ENCODE data around the gene APOBEC3C.
"Not testable (repeated sequence)": the region's sequence is repeated elsewhere in the genome, so short reads cannot be mapped to it uniquely, and the experiment has no call there.

APOBEC3C gene

DNA sequence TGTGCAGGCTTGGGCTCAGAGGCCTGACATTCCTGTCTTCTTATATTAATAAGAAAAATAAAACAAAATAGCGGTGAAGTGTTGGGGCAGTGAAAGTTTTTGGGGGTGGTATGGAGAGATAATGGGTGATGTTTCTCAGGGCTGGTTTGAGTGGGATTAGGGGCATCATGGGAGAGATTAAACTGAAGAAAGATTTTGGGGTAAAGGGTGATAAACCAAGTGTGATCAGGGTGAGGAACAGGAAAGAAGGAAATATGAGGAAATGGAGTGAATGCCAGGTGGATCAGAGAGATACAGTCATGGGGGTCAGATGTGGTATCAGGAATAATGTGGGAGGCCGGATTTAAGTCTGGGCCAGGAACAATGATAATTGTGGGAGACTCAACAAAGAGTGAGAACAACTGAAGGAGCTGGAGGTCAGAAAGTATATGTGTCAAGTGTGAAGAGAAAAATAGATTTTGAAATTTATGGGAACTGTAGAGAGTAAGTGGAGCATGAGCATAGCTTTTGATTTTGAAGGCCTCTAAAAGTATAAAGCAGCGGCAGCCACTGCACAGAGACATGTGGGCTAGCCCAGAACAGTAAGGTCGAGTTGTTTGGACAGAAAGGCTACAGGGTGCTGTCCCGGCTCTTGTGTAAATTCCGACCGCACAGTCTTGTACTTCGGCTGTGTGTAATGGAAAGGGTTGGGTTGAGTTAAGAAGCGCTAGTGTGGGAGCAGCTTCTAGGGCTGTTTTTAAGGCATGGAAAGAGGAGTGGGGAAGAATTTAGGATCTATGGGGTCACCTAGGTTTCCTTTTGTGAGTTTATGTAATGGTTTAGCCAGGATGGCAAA lies 52.6 kb downstream of the APOBEC3C start:
- H3K4me3 ChIP-seq (ENCODE audit: low read depth, low read length); H3K4me1 ChIP-seq (ENCODE audit: control insufficient read depth, insufficient read depth, low read length, unreplicated experiment); H2AFZ ChIP-seq (ENCODE audit: low read length, unreplicated experiment); H3K36me3 ChIP-seq (ENCODE audit: insufficient read depth, low read length); H3K27ac ChIP-seq (ENCODE audit: low read depth, low read length); H3K79me2 ChIP-seq (ENCODE audit: control insufficient read depth, insufficient read depth, low read length, unreplicated experiment); H3K27me3 ChIP-seq (ENCODE audit: insufficient read depth, low read length): not testable (repeated sequence)

DNA sequence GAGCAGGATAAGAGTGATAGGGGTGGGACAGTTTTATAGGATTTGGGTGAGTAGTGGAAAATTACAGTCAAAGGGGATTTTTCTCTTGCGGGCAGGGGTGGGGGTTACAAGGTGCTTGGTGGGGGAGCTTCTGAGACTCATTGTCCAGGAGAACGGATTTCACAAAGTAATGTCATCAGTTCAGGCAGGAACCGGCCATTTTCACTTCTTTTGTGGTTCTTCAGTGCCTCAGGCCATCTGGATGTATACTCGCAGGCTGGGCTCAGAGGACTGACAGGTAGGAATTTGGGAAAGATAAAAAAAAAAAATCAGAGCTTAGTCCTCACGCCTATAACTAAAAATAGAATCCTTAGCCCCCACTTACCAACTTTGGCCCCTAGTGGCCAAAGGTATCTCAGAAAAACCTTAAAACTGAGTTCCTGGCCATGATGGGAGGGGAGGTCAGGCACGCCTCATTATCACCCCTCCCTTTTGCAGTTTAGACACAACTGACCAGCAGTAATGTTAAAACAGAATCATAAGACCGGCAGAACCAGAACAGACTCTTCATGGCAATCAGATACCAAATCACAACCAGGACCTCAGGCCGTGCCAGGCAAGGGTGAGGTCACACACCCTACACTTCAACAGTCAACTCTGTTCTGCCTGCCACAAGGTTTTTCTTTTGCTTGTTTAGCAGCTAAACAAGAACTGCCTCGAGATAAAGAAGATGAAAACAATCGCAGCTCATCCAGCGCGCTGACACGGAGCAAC lies 54.2 kb downstream of the APOBEC3C start:
- Histone ChIP-seq H3K4me3 (ENCODE audit: low read depth, low read length) (no peak overlapping the region), H3K36me3 (ENCODE audit: insufficient read depth, low read length) (no peaks in the 10 kb centered on the region), H3K4me1 (ENCODE audit: control insufficient read depth, insufficient read depth, low read length, unreplicated experiment) (no peaks in the 10 kb centered on the region), H3K79me2 (ENCODE audit: control insufficient read depth, insufficient read depth, low read length, unreplicated experiment) (no peaks in the 10 kb centered on the region), H3K27ac (ENCODE audit: low read depth, low read length) (no peak overlapping the region), H3K27me3 (ENCODE audit: insufficient read depth, low read length) (no peaks in the 10 kb centered on the region), H2AFZ (ENCODE audit: low read length, unreplicated experiment) (no peak overlapping the region)

Measured in ACC112 (cell line).